ENCODE results near the gene NFATC1. TPM values are rescaled to one million over a fixed set of nuclear protein-coding genes. Genes with fewer than 3 reads are reported as not detected.
"Not testable (repeated sequence)": the region's sequence is repeated elsewhere in the genome, so short reads cannot be mapped to it uniquely, and the experiment has no call there.

Gene NFATC1
- total RNA-seq, 1 donor from 2014 or later, result 17.0 TPM

- DNase-seq, result no peak
Measured at GRCh38 chr18:79375441-79376154, 20.1 kb upstream of the NFATC1 start.

GRCh38 chr18:79376661-79377060 lies 19.1 kb upstream of the NFATC1 start:
- DNase-seq, result not testable (repeated sequence)

GRCh38 chr18:79377187-79377891 lies 18.4 kb upstream of the NFATC1 start:
- DNase-seq, result no peak

GRCh38 chr18:79378536-79379250 lies 17.0 kb upstream of the NFATC1 start:
- DNase-seq, result peak; percentile 88

- DNase-seq, result no peak
Measured at GRCh38 chr18:79379251-79379905, 16.4 kb upstream of the NFATC1 start.

- DNase-seq, result no peak
Measured at GRCh38 chr18:79379931-79380815, 15.6 kb upstream of the NFATC1 start.

- DNase-seq, result peak; percentile 76
Measured at GRCh38 chr18:79380816-79381806, 14.6 kb upstream of the NFATC1 start.

- no peak for DNase-seq
Measured at GRCh38 chr18:79381811-79382311, 13.9 kb upstream of the NFATC1 start.

GRCh38 chr18:79382681-79383387 lies 12.9 kb upstream of the NFATC1 start:
- DNase-seq, result no peak

- no peak for DNase-seq
Measured at GRCh38 chr18:79383388-79384056, 12.2 kb upstream of the NFATC1 start.

GRCh38 chr18:79384151-79384807 lies 11.5 kb upstream of the NFATC1 start:
- no peak for DNase-seq

- no peak for DNase-seq
Measured at GRCh38 chr18:79384834-79385233, 10.9 kb upstream of the NFATC1 start.

GRCh38 chr18:79385326-79385707 lies 10.4 kb upstream of the NFATC1 start:
- DNase-seq, result no peak

- DNase-seq, result no peak
Measured at GRCh38 chr18:79385708-79386341, 9.9 kb upstream of the NFATC1 start.

- no peak for DNase-seq
Measured at GRCh38 chr18:79386547-79386946, 9.2 kb upstream of the NFATC1 start.

GRCh38 chr18:79387214-79387613 lies 8.5 kb upstream of the NFATC1 start:
- DNase-seq, result no peak

- no peak for DNase-seq
Measured at GRCh38 chr18:79387615-79388014, 8.1 kb upstream of the NFATC1 start.

- DNase-seq, result no peak
Measured at GRCh38 chr18:79388043-79388442, 7.7 kb upstream of the NFATC1 start.

Data from dermis blood vessel endothelial cell (primary cell).